H1 (cell line): Measurements from ENCODE around the gene GTF2F1. TPM values are rescaled to one million over a fixed set of nuclear protein-coding genes. Genes with fewer than 3 reads are reported as not detected.

Experiments
- CBX5 ChIP-seq: fragments of 300-800, 300-1000 bp; sonication (generic); IDR thresholded peaks from 2 replicates; pipeline ENCODE4 v1.7.1; 2016; ENCODE audit warnings: antibody characterized with exemption, low read length, low read depth
- CBX8 ChIP-seq: fragments of 300-800, 300-1000 bp; sonication (generic); IDR thresholded peaks from 2 replicates; pipeline ENCODE4 v1.7.1; 2016; ENCODE audit warnings: low read depth, low read length, borderline replicate concordance
- CEBPB ChIP-seq: IDR thresholded peaks from 2 replicates; pipeline ENCODE4 v1.6.1; 2012; ENCODE audit warnings: low read depth, low read length
- CHD2 ChIP-seq: IDR thresholded peaks from 2 replicates; pipeline ENCODE4 v1.6.1; 2012; ENCODE audit warnings: low read length, improper control_type of control experiment
- GABPA ChIP-seq: IDR thresholded peaks from 2 replicates; pipeline ENCODE4 v1.6.1; 2011; ENCODE audit warnings: mild to moderate bottlenecking, low read length, moderate library complexity, borderline replicate concordance; ENCODE audit not compliant: insufficient read depth
- HDAC2 ChIP-seq, 2 experiments: fragments of 300-600 bp in 1 of 2; sonication (generic) in 1 of 2; IDR thresholded peaks; 2 replicates each; pipeline ENCODE4 v1.6.1; 2011 to 2012; ENCODE audit warnings: low read depth in 2 of 2, low read length in 2 of 2, mild to moderate bottlenecking in 2 of 2, moderate library complexity in 2 of 2, borderline replicate concordance in 1 of 2, inconsistent platforms in 1 of 2
- JUN ChIP-seq: IDR thresholded peaks from 2 replicates; pipeline ENCODE4 v1.6.1; 2011; ENCODE audit warnings: low read depth, mild to moderate bottlenecking, improper control_type of control experiment, low read length
- JUND ChIP-seq: IDR thresholded peaks from 2 replicates; pipeline ENCODE4 v1.6.1; 2011; ENCODE audit warnings: mild to moderate bottlenecking, improper control_type of control experiment, low read length
- MAFK ChIP-seq: IDR thresholded peaks from 2 replicates; pipeline ENCODE4 v1.6.1; 2012; ENCODE audit warnings: low read depth, mild to moderate bottlenecking, improper control_type of control experiment, low read length
- NANOG ChIP-seq: IDR thresholded peaks from 2 replicates; pipeline ENCODE4 v1.6.1; 2011; ENCODE audit warnings: low read length, low read depth, mild to moderate bottlenecking, inconsistent platforms; ENCODE audit not compliant: insufficient read depth, poor library complexity, severe bottlenecking
- NRF1 ChIP-seq: IDR thresholded peaks from 2 replicates; pipeline ENCODE4 v1.6.1; 2011; ENCODE audit warnings: mild to moderate bottlenecking, low read depth, low read length, improper control_type of control experiment
- RAD21 ChIP-seq, 2 experiments: IDR thresholded peaks in 1 of 2; conservative IDR thresholded peaks in 1 of 2; 2 replicates each; pipeline ENCODE4 v1.6.1; 2011; ENCODE audit warnings: low read depth in 2 of 2, low read length in 2 of 2, improper control_type of control experiment in 1 of 2, inconsistent platforms in 1 of 2, mild to moderate bottlenecking in 1 of 2, moderate library complexity in 1 of 2
- RXRA ChIP-seq: IDR thresholded peaks from 2 replicates; pipeline ENCODE4 v1.6.1; 2011; ENCODE audit warnings: low read depth, mild to moderate bottlenecking, low read length, moderate library complexity; ENCODE audit not compliant: insufficient read depth
- SIN3A ChIP-seq, 2 experiments: IDR thresholded peaks in 1 of 2; conservative IDR thresholded peaks in 1 of 2; 2 replicates each; pipeline ENCODE4 v1.6.1; 2011 to 2012; ENCODE audit warnings: low read length in 2 of 2, improper control_type of control experiment in 1 of 2, low read depth in 1 of 2, mild to moderate bottlenecking in 1 of 2
- SP2 ChIP-seq: IDR thresholded peaks from 2 replicates; pipeline ENCODE4 v1.6.1; 2012; ENCODE audit warnings: mild to moderate bottlenecking, low read length, inconsistent platforms
- TAF7 ChIP-seq: optimal IDR thresholded peaks from 2 replicates; pipeline ENCODE3; 2011; ENCODE audit warnings: low read depth, mild to moderate bottlenecking, inconsistent platforms, low read length, moderate library complexity, borderline replicate concordance
- polyA plus RNA-seq, 7 experiments: library from polyadenylated mRNA; depleted of rRNA in 3 of 7; stranded (reverse) in 5 of 7; unstranded in 2 of 7; fragments of >200 nt in 5 of 7; fragments of 200-250 nt in 2 of 7; gene quantifications; 1 replicate in 5 of 7; 2 replicates in 1 of 7; 4 replicates in 1 of 7; pipeline versions ENCODE4 v1.2.1 to v1.2.3, GENCODE V29; 2011 to 2013; ENCODE audit warnings: missing spikeins in 2 of 7, mixed read lengths in 2 of 7
- total RNA-seq: library from RNA; stranded (reverse); fragmentation: NEBNext Ultra II Directional; extraction: Animal tissue kit (Norgen Biotek cat#: 25700); gene quantifications from 2 replicates; pipeline ENCODE4 v1.2.1, GENCODE V29; 2021
- TF ChIP-seq, protein P1 (sequence below): IDR thresholded peaks from 2 replicates; pipeline ENCODE4 v1.6.1; 2012; ENCODE audit warnings: inconsistent platforms
- TF ChIP-seq, protein P2 (sequence below), 3 experiments: IDR thresholded peaks; 1 replicate in 2 of 3; 2 replicates in 1 of 3; pipeline versions ENCODE4 v1.5.1 to v1.6.1; 2011; ENCODE audit warnings: low read length in 3 of 3, mild to moderate bottlenecking in 3 of 3, inconsistent platforms in 2 of 3, low read depth in 1 of 3, moderate library complexity in 1 of 3; ENCODE audit not compliant: insufficient read depth in 1 of 3; ENCODE audit errors: control extremely low read depth in 1 of 3
- TF ChIP-seq, protein P3 (sequence below): IDR thresholded peaks from 2 replicates; pipeline ENCODE4 v1.6.1; 2012; ENCODE audit warnings: low read length, inconsistent platforms

Gene GTF2F1
- total and polyA plus RNA-seq, 2 of the 8 experiments (the other 6 are each of a cell fraction or from before 2014, with no cell fraction given) = 29.3 to 56.3 TPM

DNA sequence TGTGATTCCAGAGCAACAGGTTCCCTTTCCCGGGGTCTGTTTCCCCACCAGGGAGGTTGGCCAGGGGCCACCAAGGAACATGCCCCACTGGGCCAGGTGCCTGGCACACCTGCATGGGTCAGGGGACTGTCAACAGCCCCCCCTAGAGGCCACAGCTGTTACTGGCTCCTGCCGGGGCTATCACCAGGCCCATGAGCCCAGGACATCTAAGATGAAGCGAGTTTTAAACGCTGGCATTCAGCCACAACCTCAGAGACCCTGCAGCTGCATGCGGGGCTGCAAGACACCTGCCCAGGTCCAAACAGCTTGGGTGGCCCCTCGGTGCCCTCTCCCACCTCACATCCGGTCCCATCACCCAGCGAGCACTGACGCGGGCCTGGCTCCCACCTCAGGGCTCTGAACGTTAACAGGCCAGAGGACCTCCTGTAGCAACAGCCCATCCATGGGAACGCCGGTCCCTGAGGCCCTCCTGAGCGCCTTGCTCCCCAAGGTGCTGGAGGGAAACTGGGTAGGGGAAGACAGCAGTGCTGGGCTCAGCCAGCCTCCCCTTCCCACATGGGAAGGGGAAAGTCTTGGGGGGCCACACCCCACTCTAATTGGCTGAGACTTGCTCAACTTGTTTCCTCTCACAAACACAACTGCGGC lies 19.6 kb upstream of the GTF2F1 start (continued):
- no peak for TF ChIP-seq CEBPB
- peak; percentile 50; the same call in 1 of the 2 replicates for TF ChIP-seq GABPA
- no peak for TF ChIP-seq CBX8
- peak; percentile 57 for TF ChIP-seq NANOG
- TF ChIP-seq CBX5 = no peak
- TF ChIP-seq, protein P1, sequence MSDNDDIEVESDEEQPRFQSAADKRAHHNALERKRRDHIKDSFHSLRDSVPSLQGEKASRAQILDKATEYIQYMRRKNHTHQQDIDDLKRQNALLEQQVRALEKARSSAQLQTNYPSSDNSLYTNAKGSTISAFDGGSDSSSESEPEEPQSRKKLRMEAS = 0 out of 2 replicates have a peak, but pooled peaks have one; percentile 7
- peak; percentile 71 to 82 for TF ChIP-seq RAD21 (IDR thresholded peaks at IDR 0.05 in 1 of 2, conservative IDR thresholded peaks at IDR 0.05 in 1 of 2; ENCODE audit: low read depth in 2 of 2, low read length in 2 of 2)
- no peak for TF ChIP-seq SIN3A (conservative IDR thresholded peaks at IDR 0.05 in 1 of 2, IDR thresholded peaks at IDR 0.05 in 1 of 2; ENCODE audit: low read depth in 1 of 2, low read length in 2 of 2)
- TF ChIP-seq NRF1 = no peak
- no peak for TF ChIP-seq JUN
- no peak for TF ChIP-seq CHD2
- no peak for TF ChIP-seq SP2
- TF ChIP-seq RXRA = no peak
- TF ChIP-seq TAF7 = no peak
- TF ChIP-seq MAFK = no peak
- TF ChIP-seq, protein P2, sequence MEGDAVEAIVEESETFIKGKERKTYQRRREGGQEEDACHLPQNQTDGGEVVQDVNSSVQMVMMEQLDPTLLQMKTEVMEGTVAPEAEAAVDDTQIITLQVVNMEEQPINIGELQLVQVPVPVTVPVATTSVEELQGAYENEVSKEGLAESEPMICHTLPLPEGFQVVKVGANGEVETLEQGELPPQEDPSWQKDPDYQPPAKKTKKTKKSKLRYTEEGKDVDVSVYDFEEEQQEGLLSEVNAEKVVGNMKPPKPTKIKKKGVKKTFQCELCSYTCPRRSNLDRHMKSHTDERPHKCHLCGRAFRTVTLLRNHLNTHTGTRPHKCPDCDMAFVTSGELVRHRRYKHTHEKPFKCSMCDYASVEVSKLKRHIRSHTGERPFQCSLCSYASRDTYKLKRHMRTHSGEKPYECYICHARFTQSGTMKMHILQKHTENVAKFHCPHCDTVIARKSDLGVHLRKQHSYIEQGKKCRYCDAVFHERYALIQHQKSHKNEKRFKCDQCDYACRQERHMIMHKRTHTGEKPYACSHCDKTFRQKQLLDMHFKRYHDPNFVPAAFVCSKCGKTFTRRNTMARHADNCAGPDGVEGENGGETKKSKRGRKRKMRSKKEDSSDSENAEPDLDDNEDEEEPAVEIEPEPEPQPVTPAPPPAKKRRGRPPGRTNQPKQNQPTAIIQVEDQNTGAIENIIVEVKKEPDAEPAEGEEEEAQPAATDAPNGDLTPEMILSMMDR (IDR thresholded peaks at IDR 0.05; ENCODE audit: control extremely low read depth in 1 of 3, insufficient read depth in 1 of 3, low read depth in 1 of 3, low read length in 3 of 3) = peak; percentile 79 to 92 (median 87)
- TF ChIP-seq, protein P3, sequence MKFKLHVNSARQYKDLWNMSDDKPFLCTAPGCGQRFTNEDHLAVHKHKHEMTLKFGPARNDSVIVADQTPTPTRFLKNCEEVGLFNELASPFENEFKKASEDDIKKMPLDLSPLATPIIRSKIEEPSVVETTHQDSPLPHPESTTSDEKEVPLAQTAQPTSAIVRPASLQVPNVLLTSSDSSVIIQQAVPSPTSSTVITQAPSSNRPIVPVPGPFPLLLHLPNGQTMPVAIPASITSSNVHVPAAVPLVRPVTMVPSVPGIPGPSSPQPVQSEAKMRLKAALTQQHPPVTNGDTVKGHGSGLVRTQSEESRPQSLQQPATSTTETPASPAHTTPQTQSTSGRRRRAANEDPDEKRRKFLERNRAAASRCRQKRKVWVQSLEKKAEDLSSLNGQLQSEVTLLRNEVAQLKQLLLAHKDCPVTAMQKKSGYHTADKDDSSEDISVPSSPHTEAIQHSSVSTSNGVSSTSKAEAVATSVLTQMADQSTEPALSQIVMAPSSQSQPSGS = no peak; the same call in 1 of the 2 replicates
- TF ChIP-seq HDAC2 (IDR thresholded peaks at IDR 0.05; ENCODE audit: borderline replicate concordance in 1 of 2, low read depth in 2 of 2, low read length in 2 of 2) = no peak
- no peak for TF ChIP-seq JUND
